GM18526 (cell line): ENCODE measurements around the gene PHF19.

Source experiments
- POLR2A ChIP-seq: IDR thresholded peaks from 3 replicates; pipeline ENCODE4 v1.6.1; 2011; ENCODE audit not compliant: insufficient read length; ENCODE audit errors: extremely low read depth

PHF19 gene

DNA sequence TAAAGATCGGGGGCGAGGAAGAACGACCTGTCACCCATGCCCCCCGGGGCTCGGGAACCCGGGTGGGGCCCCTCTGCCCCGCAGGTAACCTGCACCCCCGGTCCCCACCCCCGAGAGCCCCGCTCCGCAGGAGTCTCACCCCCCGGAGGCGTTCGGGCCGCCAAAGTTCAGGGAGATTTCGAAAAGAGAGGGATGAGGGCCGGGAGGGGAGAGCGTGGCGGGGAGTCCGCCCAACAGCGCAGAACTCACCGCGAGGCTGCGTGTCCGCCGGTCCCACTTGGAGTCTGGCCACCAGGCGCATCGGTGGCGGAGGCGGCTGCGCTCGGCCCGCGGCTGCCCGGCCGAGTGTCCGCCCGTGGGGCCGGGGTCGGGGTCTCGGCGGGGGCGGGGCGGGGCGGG lies at the start of gene PHF19:
Gene PHF19, minus strand, starts transcription at position 347 of the 399 bp plus-strand sequence. CDS start 2,447 bp downstream, outside the sequence.
- TF ChIP-seq POLR2A, result peak; percentile 24

DNA sequence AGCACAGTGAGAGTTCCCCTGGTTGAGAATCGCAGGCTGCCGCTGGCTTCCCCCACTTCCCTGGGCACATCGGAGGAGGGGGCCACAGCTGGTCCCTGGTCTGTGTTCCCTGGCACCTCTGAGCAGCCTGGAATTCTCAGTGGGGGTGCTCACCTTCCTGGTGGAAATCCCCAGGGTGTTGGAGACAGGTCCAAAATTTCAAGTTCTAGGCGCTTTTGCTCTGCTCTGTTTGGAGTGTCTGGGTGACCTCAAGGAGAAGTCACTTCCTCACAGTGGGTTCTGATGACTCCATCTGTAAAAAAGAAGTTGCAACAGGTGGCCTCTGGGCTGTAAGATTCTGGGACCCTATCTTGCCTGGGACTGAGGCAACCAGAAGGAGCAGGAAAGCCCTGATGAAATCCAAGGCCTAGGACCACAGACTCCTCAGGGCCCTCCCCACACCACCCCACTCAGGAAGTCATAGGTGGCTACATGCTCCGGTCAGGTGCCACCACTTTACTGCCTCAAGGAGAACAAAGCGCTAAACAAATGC lies 49.5 kb upstream of the PHF19 start, which contains the start of gene TRAF1:
Gene TRAF1, minus strand, starts transcription at position 400 of the 532 bp plus-strand sequence. CDS start 721 bp downstream, outside the sequence.
- TF ChIP-seq POLR2A, result no peak

DNA sequence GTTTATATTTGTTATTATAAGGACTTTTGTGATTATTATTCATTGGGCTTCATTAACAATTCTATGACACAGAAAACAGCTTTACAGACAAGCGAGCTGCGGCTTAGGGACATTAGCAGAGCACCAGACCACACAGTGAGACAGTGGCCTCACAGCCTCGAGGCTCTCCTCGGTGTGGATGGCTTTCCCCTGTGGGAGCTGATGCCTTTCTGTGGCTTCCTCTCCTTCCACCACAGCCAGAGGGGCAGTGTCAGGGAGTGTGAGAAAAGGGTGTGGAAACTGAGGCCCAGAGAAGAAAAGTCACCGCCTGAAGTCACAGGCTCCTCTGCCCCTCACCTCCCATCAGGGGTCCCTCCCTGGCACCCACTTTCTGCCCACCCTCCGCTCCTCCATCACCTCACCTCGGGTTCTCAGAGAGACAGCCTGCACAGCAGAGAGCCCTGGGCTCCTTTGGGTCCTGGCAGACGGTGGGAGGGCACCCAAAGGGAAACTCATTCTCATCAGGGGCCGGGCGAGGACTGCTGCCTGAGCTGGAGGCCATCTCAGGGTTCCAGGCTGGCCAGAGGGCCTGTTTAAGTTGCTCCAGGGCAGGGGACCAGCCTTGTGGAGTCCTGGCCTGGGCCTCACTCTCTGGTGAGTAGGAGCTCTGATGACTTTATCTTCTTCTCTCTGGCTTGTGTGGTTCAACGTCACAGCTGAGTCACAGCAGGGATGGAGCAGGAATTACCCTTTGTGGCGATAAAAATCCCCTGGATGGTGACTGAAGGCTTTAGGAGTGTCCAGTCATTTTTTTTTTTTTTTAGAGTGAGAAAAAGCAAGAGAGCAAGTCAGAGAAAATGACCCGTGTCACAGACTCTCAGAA lies 48.8 kb upstream of the PHF19 start:
- peak; percentile 96 for TF ChIP-seq POLR2A

DNA sequence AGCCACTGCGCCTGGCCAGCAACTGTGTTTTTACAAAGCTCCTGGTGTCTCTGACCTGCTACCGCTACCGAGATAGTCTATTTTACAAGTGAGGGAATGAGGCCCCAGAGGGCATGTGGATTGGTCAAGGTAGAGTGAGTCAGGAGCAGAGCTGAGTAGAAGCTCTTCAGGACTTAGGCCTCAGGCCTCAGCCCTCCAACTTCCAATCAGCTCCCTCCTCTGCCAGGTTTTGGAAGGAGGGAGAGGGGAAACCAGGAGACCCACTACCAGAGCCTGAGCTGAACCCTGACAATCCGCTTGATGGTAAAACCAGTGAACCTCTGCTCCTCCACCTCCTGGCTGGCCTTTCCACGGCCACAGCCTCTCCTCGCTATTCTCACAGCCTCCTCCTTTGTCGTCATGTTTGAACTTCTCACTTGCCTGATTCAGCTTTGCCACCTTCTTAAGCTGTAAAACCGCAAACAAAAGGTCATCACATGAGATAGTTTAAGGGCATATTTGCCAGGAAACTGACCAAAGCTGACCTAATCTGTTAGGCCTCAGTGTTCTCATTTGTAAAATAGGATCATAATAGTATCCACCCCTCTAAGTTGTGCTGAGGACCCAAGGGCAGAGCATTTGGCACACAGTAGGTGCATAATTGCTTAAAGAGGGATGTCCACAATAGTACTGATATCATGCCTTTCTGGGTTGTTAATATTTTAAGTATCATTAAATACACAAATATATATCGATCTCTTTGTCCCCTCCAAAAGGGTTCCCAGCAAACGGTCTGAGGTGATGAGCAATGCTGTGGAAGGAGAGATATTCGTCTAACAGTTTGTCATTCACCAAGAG lies 47.9 kb upstream of the PHF19 start:
- TF ChIP-seq POLR2A, result peak; percentile 50

DNA sequence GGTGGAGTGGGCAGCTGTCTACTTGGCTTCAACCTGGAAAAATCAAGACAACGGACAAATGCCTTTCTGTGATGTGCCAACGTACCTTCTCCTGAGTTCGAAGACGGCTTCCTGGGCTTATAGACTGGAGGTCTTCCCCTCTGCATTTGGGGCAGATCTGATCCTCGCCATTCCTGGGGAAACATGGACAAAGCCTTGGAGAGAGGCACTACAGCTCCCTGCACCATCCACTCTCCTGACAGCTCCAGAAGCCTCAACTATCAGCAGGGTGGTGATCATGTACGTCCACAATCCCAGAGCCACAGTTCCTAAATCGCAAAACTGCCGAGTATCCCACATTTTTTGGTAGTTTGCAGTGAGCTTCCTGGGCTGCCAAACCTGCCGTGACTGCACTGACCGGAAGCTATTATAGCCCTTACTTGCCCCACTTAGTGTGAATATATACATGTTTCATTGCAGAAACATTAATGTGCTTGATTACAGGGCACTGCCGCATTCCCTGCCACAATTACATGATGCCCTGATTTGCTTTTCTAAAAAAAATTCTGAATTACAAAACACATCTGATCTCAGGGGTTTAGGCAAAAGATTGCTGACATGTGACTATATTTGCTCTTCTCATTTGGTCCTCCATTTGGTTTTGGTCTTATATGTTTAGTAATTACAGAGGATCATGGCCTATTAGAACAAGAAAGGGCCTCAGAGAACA lies 46.8 kb upstream of the PHF19 start:
- TF ChIP-seq POLR2A, result peak; percentile 10

DNA sequence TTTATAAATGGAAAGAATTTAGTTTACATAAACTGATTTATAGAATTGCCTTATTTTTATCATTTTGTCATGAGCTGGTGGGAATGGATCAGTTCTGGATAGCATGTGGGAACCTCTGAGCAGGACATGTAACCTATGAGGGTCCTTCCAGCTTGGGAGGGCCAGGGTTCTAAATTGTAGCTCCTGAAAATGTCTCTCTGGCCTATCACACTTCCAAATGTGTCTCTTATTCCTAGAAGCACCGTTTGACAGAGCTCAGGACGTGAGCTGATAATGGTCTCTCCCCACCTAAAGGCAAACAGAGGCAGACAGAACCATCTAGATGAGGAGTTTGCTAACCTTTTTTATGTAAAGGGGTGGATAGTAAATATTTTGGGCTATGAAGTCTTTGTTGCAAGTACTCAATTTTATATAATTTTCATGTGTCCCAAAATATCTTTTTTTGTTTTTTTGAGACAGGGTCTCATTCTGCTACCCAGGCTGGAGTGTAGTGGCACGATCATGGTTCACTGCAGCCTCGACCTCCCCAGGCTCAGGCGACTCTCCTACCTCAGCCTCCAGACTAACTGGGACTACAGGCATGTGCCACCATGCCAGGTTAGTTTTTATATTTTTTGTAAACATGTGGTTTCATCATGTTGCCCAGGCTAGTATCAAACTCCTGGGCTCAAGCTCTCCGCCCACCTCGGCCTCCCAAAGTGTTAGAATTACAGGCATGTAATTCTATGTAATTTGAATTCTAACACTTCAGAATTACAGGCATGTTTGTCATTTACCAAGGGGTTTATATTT lies 45.6 kb upstream of the PHF19 start:
- no peak for TF ChIP-seq POLR2A

DNA sequence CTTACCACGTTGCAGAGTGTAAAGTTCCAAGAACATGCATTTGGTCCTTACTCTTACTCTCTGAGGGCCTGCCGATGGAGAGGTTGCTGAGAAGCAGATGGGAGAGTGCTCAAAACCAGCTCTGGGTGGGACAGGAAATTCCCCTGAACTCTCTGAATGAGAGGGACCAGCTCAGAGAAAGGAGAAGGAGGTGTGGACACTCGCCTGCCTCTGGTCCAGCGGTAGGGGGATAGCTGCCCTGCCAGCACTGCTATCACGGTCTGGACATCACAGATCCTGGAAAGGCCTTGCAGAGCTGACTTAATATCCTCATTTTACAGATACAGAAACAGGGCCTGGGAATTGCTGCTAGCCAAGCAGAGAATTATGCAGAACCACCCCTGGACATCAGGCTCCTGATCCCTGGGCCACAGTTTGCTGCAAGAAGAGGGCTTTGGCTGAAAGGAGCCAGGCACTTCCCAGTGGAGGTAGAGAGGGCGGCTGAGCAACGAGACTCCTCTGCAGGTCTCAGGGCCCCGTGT lies 44.7 kb upstream of the PHF19 start:
- peak; percentile 23 for TF ChIP-seq POLR2A

DNA sequence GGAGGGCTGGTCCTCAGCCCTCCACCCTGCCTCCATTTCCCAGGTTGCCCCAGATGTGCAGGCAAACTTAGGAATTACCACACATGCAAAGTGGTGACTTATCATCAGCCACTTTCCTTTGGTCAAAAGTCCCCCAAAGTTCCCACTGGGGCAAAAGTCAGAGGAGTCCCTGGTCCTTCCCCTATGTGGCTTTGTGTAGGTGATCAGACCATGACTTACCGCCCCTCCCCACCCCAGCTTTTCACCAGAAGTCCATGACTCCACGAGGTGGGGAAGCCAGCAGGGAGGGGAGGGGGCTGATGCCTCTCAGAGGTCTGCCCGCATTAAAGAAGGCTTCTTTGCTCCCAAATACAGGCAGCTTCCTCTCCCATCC lies 43.8 kb upstream of the PHF19 start:
- TF ChIP-seq POLR2A, result peak; percentile 41

DNA sequence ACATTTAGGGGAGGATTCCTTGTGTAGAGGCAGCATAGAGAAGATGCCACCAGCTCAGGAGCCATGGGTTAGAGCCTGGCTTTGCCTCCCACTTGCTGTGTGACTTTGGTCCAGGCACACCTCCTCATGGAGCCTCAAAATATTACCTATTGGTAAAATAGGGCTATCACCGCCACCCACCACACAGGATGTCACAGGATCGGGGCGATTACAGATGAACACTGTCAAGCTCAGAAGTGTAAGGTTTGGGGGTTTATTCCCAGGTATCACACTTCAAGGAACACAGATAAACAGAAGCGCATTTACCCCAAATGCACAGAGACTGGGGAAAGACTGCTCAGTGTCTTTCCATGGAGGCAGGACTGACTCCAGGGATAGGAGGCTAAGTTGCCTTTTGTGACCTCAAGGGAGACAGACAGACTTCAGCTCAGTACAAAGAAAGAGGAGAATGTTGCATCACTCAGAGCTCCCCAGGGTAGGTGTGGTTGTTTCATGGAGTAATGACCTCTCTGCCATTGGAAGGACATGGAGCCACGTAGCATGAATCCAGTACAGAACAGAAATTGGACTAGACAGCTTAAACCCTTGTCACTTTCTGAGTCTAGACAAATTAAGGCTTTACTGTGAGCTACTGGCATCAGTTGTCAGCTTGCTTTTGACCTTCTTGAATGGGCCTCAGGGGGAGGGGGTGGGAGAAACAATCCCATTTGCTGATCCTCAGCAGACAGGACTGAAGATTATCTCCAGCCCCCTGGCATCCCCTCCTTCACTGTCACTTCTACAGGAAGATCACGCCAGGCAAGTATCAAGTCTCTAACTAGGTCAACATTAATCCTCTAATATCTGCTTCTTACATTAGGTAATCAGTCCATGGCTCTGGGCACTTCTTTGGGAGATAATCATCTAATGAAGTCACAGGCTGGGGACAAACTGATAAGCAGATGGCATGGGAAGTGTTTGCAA lies 43.1 kb upstream of the PHF19 start:
- TF ChIP-seq POLR2A, result no peak

DNA sequence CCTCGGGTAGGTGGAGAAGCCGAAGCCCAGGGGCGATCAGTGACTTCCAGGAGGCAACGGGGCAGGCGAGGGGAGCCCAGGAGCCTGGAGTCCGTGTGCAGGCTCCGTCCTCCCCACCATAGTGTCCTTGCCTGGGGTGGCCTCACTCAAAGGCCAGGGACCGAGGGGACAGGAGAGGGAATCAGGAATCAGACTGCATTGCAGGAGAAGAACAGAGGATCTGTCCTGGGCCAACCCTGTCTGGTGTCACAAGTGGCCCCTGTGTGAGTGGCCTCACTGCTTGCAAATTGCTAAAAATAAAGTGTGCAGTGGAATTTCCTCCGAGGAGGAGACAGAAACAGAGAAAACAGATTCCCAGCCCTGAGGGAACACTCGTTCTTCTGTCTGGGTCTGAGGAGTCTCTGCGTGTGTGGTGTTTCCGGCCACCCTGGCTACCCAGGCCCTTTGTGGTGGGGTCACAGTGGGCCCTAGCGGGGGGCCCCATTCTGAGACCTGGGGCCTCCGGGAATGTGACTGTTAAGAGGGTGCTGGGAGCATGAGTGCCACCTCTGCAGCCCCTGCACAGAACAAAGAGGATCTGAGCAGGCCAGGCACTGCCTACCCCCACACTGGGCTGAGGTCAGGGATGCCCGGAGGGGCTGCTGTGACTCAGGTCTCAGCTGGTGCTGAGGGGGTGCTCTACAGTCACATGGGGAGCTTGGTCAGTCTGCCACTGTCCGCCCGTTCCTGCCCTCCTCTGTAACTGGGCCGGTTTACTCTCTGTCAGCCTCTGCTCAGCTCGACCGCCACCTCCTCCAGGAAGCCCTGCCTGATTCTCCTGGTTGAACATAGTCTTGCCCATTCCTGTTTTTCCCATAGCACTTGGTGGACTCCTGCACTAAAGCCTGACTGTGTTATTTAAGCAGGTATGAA lies 42.2 kb upstream of the PHF19 start:
- no peak for TF ChIP-seq POLR2A

DNA sequence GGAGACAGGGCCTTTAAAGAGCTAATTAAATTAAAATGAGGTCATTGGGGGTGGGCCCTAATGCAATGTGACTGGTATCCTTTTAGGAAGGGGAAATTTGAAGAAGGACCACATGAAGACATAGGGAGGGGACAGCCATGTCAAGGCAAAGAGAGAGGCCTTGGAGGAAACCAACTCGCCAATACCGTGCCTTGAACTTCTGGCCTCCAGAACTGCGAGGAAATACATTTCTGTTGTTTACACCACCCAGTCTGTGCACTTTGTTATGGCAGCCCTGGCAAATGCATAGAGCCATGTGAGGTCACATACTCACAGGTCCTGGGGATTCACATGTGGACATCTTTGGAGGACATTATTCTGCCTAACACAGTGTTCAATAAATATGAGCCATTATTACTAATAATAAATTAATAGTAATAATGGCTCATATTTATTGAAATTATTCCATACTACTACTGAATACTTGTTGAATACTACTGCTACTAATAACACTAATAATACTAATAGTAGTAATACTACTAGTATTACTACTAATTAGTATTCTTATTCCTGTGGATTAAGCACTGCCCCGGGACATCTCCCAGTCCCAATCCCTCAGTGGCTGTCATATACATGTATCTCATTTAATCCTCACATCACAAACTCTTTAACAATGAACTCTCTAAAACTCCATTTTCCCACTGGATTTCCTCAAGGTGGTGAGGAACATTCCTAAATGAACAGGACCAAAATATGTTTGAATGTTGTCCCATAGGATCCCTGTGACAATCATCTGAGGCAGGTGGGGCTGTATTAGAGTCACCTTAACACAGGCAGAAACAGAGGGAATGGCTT lies 41.2 kb upstream of the PHF19 start:
- TF ChIP-seq POLR2A, result no peak
